H1 (cell line): ENCODE measurements around the gene SVEP1.

Experiments used
- BRCA1 ChIP-seq: IDR thresholded peaks from 2 replicates; pipeline ENCODE4 v1.6.1; 2012; ENCODE audit warnings: low read depth, low read length, improper control_type of control experiment
- EZH2 ChIP-seq: fragments of 200-600 bp; sonication (generic); IDR thresholded peaks from 2 replicates; pipeline ENCODE4 v1.7.1; 2012; ENCODE audit warnings: low read depth, mild to moderate bottlenecking, moderate library complexity, low read length, inconsistent platforms; ENCODE audit not compliant: severe bottlenecking
- POLR2A ChIP-seq, 2 experiments: IDR thresholded peaks; 1 replicate in 1 of 2; 2 replicates in 1 of 2; pipeline ENCODE4 v1.6.1; 2011; ENCODE audit warnings: low read depth in 2 of 2, low read length in 2 of 2, mild to moderate bottlenecking in 2 of 2; ENCODE audit errors: control extremely low read depth in 1 of 2
- RFX5 ChIP-seq: IDR thresholded peaks from 2 replicates; pipeline ENCODE4 v1.6.1; 2011; ENCODE audit warnings: low read depth, low read length, improper control_type of control experiment, borderline replicate concordance
- YY1 ChIP-seq: IDR thresholded peaks from 2 replicates; pipeline ENCODE4 v1.6.1; 2011; ENCODE audit warnings: low read depth, mild to moderate bottlenecking, low read length
- TF ChIP-seq, protein P1 (sequence below): IDR thresholded peaks from 2 replicates; pipeline ENCODE4 v1.6.1; 2011; ENCODE audit warnings: low read length, improper control_type of control experiment
- TF ChIP-seq, protein P2 (sequence below), 3 experiments: IDR thresholded peaks; 1 replicate in 2 of 3; 2 replicates in 1 of 3; pipeline versions ENCODE4 v1.5.1 to v1.6.1; 2011; ENCODE audit warnings: low read length in 3 of 3, mild to moderate bottlenecking in 3 of 3, inconsistent platforms in 2 of 3, low read depth in 1 of 3, moderate library complexity in 1 of 3; ENCODE audit not compliant: insufficient read depth in 1 of 3; ENCODE audit errors: control extremely low read depth in 1 of 3

DNA sequence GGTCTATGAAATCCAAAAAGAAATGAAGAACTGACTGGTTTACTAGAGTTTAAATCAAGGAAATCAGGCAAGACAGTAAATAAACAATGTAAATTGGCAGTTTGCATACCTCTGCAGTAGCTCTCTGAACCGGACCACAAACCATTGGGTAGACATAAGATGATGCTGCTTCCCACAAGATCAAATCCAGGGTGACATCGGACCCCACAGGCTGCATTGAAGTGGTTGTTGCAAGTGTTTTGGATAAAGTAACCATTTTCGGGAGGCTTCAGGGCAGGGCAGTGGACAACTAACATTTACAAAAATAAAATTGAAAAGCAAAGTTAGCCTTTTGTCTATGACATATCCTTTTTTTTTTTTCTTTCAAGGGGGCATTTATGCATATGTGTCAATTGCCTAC, 66.7 kb downstream of the SVEP1 start:
- TF ChIP-seq EZH2 (no peak), YY1 (no peak), POLR2A (IDR thresholded peaks at IDR 0.05; ENCODE audit: control extremely low read depth in 1 of 2, low read depth in 2 of 2, low read length in 2 of 2) (no peak), BRCA1 (no peak), RFX5 (no peak)
- TF ChIP-seq, protein P1, sequence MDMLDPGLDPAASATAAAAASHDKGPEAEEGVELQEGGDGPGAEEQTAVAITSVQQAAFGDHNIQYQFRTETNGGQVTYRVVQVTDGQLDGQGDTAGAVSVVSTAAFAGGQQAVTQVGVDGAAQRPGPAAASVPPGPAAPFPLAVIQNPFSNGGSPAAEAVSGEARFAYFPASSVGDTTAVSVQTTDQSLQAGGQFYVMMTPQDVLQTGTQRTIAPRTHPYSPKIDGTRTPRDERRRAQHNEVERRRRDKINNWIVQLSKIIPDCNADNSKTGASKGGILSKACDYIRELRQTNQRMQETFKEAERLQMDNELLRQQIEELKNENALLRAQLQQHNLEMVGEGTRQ: no peak
- TF ChIP-seq, protein P2, sequence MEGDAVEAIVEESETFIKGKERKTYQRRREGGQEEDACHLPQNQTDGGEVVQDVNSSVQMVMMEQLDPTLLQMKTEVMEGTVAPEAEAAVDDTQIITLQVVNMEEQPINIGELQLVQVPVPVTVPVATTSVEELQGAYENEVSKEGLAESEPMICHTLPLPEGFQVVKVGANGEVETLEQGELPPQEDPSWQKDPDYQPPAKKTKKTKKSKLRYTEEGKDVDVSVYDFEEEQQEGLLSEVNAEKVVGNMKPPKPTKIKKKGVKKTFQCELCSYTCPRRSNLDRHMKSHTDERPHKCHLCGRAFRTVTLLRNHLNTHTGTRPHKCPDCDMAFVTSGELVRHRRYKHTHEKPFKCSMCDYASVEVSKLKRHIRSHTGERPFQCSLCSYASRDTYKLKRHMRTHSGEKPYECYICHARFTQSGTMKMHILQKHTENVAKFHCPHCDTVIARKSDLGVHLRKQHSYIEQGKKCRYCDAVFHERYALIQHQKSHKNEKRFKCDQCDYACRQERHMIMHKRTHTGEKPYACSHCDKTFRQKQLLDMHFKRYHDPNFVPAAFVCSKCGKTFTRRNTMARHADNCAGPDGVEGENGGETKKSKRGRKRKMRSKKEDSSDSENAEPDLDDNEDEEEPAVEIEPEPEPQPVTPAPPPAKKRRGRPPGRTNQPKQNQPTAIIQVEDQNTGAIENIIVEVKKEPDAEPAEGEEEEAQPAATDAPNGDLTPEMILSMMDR (IDR thresholded peaks at IDR 0.05; ENCODE audit: control extremely low read depth in 1 of 3, insufficient read depth in 1 of 3, low read depth in 1 of 3, low read length in 3 of 3): no peak
